GM19193 (cell line): ENCODE data around the gene LRP1.

Experiments used
- POLR2A ChIP-seq: IDR thresholded peaks from 4 replicates; pipeline ENCODE4 v1.6.1; 2011; ENCODE audit not compliant: insufficient read depth, insufficient read length; ENCODE audit errors: extremely low read depth

LRP1 gene

DNA sequence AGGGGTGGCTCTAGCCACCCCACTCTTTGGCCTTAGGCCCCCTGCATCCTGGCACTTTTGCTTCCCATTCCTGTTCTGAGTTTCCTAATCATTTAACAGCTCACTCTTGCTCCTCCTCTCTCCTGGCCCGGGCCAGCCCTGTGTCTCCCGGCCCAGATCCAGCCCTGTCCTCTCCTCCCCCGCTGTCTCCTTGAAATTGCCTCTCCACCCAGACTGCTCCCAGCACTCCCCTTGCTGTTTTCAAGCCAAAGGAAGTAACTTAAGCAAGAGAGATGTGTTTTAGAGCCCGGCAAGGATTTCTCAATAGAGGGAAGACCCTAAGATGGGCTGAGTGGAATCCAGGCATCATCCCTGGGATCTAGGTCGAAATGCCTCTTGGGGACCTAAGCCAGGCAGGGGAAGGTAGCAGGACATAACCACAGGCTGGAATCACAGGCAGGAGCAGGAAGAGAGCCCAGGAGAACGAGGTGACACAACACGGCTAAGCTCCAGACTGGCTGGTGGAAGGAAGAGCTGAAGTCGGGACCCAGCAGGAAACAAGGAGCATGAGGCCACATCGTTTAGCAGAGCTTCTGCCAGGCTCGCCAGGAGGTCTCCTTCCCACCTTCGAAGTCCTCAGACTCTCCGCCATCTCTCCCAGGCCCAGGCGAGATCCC is 21.1 kb downstream of the LRP1 start:
- no peak for TF ChIP-seq POLR2A

DNA sequence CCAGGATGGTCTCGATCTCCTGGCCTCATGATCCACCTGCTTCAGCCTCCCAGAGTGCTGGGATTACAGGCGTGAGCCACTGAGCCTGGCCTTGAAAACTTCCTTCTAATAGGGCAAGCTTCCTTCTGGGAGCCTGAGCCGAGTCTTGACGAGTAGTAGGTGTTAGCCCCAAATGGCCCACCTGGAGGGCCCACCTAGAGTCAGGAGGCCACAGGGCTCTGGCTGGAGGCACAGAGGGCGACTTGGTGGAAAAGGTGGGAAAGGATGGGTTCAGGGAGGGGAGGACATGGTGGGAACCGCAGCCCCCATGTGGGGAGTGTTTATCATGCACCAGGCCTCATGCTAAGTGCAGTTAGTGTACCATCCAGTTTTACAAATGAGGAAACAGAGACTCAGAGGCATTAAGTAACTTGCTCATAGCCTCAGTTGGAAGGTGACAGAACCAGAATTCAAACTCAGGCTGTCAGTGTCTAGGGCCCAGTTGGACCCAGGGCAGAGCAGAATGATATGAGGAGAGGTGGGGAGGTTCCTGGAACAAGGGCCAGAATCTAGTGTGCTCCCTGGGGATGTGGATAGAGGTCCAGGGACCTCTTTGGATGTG is 22.2 kb downstream of the LRP1 start:
- no peak for TF ChIP-seq POLR2A

DNA sequence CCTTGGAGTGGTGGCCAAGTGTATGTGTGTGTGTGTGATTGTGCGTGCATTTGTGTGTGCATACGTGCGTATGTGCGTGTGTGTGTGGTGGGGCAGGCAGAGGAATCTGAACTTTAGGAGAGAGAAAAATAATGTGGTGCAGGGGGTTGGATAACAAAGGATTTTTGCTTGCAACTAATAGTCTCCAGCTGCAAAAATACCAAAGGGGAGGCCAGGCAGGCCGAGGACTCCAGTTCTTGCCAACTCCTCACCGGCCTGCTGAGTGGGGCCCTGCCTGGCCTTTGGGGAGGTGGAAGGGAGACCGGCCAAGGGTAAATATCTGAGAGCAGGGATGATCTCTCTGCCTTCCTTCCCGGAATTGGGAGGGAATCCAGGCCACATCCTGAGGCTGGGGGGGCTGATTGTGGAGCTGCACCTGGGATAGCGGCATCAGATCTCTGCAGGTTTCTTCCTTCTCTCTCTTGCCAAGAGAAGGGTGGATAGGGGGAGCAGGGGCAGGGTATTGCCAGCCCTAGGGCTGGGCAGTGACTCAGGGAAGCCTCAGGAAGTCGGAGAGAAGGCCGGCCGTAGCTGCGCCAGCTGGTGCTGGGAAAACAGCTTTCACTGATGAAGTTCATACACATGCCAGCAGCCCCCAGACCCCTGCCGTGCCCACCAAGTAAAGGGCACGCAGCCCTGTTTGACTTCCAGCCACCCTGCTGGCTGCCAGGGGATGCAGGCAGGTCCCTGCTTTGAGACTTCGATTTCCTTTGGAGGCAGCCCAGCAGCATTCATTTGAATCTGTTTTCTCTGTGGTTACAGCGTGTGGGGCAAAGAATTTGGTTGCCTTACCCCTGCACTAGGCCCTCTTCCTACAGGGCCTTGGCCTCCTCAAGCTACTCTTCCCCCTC is 23.7 kb downstream of the LRP1 start:
- no peak for TF ChIP-seq POLR2A

DNA sequence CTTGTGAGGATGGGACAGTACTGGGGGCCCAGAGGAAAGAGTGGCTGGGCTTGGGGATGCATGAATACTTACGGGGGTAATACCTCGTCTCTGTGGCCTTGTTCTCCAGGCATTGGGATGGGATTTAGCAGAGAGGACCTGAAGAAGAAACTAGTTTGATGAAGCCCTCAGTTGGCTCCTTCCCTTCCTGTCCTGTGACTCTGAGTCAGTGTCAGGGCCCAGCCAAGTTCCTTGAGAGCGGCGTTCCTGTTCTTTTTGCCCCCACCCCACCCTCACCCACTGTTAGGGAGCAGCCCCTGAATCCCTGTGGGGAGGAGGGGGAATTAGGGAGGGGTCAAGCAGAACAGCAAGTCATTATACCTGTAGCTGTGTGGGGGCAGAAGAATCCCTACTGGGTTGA is 24.4 kb downstream of the LRP1 start:
- TF ChIP-seq POLR2A: no peak

DNA sequence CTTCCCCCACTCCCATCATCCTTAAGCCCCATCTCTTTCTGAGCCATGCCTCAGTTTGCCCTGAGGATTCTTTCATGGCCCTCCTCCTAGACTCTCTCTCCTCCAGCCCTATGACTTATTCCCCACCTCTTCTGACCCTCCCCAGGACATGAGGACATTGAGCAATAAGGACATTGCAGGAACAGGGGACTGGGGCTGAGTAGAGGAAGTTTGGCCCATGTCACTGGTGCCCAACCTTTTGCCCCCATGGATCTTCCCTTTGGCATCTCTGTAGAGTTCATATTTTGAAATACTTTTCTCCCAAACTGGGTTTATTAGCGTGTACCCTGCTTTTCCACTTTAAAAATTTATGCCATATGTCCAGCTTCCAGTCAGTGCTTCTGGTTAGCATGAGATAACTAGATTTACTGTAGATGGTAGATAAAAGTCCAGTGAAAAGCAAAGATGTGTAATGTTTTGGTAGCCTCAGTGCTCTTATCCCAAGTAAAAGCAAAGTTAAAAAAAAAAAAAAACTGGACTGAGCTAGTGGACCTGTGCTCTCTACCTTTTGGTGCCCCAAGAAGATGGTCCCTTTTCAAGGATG is 25.2 kb downstream of the LRP1 start:
- no peak for TF ChIP-seq POLR2A

DNA sequence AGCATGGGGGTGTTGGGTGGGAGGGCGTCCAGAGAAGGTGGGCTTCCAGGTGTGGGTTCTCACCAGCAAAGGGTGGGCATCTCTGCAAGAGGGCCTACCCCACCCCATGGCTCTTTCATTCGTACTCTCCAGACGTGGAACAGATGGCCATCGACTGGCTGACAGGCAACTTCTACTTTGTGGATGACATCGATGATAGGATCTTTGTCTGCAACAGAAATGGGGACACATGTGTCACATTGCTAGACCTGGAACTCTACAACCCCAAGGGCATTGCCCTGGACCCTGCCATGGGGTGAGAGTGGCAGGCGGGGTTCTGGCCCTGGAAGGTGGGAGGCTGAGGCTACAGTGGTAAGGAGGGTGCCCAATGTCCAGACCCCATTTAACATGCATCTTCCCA is 25.8 kb downstream of the LRP1 start:
- TF ChIP-seq POLR2A: no peak

DNA sequence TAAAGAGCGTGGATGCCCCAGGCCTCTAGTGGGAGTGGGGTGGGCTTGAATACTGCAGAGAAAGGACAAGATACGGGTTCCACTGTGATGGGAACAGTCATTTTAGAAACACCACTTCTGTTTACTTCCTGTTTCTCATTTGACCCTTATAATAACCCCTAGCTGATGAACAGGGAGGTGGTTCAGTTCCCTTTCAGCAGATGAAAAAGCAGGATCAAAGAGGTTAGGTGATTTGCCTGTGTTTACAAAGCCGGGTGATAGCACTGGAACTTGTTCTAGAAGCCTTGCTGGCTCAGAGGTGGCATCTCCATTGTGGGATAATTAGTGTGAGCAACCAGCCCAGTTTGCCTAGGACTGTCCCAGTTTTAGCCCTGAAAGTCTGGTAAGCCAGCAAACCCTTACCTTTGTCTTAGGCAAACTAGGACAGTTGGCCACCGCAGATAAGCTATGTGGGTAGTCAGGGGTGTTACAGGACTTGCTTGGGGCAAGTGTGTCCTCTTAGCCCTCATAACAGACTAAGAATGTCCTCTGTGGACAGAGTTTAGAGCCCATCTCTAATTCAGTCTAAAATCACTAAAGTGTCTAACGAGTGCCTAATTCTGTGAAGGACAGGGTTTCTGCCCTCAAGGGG is 26.6 kb downstream of the LRP1 start:
- no peak for TF ChIP-seq POLR2A

DNA sequence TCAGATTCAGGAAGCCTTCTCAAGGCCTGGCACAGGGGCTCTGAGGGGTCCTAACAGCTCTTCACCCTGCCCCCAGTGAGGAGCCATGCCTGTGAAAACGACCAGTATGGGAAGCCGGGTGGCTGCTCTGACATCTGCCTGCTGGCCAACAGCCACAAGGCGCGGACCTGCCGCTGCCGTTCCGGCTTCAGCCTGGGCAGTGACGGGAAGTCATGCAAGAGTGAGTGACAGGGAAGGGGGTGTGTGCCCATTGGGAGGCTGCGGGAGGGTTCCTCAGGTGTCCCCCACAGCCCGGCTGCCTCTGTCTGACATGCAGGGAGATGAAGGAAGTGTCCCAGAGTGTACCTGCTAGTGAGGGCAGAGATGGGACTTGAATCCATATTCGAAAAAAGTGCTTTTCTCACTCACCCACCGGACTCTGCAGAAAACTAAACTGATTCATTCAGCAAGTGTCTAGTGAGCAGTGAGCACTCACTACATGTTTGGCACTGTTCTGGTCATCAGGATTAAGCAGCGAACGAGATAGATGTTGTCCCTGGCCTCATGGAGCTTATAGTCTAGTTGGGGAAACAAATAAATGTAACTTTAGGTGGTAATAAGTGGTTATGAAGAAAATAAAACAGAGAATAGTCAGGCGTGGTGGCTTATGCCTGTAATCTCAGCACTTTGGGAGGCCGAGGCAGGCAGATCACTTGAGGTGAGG is 28.6 kb downstream of the LRP1 start:
- no peak for TF ChIP-seq POLR2A

DNA sequence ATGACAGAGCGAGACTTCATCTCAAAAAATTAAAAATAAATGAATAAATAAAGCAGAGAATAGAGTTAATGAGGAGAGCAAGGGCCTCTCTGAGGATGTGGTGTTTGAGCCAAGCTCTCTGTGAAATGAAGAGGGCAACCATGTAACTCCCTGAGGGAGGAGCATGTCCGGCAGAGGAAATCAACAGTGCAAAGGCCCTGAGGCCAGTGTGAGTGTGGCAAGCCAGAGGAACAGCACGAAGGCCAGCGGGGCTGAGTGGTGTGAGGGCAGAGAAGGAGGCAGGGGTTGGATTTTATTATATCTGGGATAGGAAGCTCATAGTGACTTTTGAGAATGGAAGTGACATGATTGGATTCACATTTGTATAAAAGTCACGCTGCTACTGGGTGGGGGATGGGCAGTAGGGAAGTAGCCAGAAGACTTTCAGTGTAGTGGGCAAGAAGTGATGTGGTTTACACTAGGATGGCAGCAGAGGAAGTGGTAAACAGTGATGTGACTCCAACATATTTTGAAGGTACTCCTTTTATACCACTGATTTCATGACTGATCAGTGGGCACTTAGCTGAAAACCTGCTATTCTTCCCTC is 29.4 kb downstream of the LRP1 start:
- no peak for TF ChIP-seq POLR2A

DNA sequence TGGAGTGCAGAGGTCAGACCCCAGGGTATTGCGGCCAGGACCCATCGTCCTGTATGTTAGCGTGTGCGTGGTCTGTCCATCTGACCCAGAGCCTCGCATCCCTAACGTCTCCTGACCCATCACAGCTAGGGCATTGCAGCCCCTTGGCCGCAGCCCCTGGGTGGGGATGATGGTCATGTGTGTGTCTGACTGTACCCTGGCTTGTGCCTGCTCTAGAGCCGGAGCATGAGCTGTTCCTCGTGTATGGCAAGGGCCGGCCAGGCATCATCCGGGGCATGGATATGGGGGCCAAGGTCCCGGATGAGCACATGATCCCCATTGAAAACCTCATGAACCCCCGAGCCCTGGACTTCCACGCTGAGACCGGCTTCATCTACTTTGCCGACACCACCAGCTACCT is 29.9 kb downstream of the LRP1 start:
- no peak for TF ChIP-seq POLR2A

DNA sequence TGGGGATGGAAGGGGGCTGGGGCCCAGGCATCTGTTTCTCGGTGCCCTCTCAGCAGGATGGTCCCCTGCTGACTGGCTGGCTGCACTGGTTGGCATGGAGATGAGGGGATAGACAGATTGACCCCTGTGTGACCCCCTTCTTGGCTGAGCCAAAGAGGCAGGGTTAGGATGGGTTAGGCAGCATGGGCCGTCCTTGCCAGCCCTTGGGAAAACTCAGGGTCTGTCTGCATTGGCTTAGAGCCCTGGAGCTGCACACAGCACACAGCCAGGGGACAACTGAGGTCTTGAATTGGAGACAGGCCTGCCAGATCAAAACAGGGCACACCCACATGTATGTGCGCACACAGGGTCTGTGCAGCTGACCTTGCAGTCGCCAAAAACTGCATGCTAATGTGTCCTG is 30.4 kb downstream of the LRP1 start:
- no peak for TF ChIP-seq POLR2A

DNA sequence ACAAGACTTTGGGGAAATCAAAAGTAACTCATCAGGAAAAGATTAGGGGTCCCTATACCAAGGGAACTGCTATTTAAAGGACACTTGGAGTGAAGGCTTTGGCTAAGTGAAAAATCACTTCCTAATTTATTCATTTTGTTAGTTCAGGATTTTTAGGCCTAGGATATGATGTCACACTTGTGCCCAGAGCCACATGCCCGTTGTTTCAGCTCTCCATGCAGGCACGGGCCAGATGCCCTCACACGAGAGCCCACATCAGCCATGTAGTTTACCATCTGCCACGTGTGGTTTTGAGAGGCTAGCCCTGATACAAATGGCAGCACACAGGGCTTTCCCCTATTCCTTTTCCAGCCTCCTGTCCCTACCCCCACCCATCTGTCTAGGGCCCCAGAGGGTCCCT is 31.0 kb downstream of the LRP1 start:
- TF ChIP-seq POLR2A: no peak

DNA sequence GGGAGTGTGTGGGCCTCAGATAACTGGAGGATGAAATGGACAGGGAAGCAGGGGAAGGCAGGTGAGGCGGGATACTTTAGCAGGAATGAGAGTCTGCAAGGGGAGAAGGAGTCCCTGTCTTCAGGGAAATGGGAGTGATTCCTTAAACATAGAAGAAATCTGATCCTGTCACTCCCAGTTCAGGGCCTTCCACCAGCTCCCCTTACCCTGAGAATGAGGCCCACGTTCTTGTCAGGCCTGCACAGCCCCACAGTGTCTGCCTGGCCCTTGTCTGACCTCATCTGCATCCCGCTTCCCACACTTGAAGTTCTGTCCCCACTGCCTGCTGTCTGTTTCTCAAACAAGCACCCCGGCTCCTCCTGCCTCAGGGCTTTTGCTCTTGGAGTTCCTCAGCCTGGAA is 31.8 kb downstream of the LRP1 start:
- no peak for TF ChIP-seq POLR2A

DNA sequence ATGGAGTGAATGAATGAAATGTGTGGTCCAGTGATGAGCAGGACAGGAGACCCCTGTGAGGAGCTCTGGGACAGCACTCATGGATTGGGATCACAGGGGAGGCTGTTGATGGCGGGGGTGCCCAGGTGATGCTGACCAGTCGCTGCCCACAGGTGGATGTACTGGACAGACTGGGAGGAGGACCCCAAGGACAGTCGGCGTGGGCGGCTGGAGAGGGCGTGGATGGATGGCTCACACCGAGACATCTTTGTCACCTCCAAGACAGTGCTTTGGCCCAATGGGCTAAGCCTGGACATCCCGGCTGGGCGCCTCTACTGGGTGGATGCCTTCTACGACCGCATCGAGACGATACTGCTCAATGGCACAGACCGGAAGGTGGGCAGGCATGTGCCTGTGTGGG is 32.5 kb downstream of the LRP1 start:
- TF ChIP-seq POLR2A: no peak
